HEK293 (cell line): ENCODE measurements around the gene MACF1.

Experiments
- CTCF ChIA-PET: fragments of 350-600 bp; formaldehyde crosslinking; extraction: SDS; loops from one replicate; lab custom pipeline; 2021; ENCODE audit warnings: antibody characterized with exemption; lab: Yijun Ruan, JAX
- POLR2A ChIA-PET: fragments of 300-600 bp; formaldehyde crosslinking; extraction: SDS; loops from one replicate; lab custom pipeline; 2020; ENCODE audit warnings: antibody characterized with exemption, inconsistent platforms; lab: Yijun Ruan, JAX
- H3K27ac ChIP-seq: fragments of 200-500 bp; sonication (Bioruptor generic); 2 replicates; pipeline ENCODE4 v1.5.1; 2014; ENCODE audit warnings: low read depth, low read length, control low read depth, inconsistent platforms; ENCODE audit errors: extremely low read depth
- H3K36me3 ChIP-seq, 2 experiments: fragments of 200-500 bp in 1 of 2; sonication (Bioruptor generic) in 1 of 2; 1 replicate in 1 of 2; 2 replicates in 1 of 2; pipeline ENCODE4 v1.5.1; 2014 to 2017; ENCODE audit warnings: inconsistent platforms in 2 of 2, low read length in 2 of 2; ENCODE audit not compliant: control insufficient read depth in 2 of 2, insufficient read depth in 1 of 2
- H3K4me1 ChIP-seq: fragments of 200-500 bp; sonication (Bioruptor generic); 2 replicates; pipeline ENCODE4 v1.5.1; 2014; ENCODE audit warnings: mild to moderate bottlenecking, low read length, inconsistent platforms; ENCODE audit not compliant: control insufficient read depth, insufficient read depth
- H3K4me3 ChIP-seq: 2 replicates; pipeline ENCODE4 v1.5.1; 2011; ENCODE audit warnings: low read depth, mild to moderate bottlenecking, control low read depth, low read length, moderate library complexity
- H3K9me3 ChIP-seq: fragments of 200-500 bp; sonication (Bioruptor generic); 2 replicates; pipeline ENCODE4 v1.5.1; 2014; ENCODE audit warnings: low read depth, low read length, inconsistent platforms; ENCODE audit not compliant: control insufficient read depth, insufficient read depth
- ATF2 ChIP-seq: fragments of 450-650 bp; formaldehyde crosslinking; IDR thresholded peaks from 2 replicates; pipeline ENCODE4 v1.5.1; 2016; ENCODE audit warnings: missing biosample characterization, missing genetic modification characterization, low read depth
- KLF8 ChIP-seq: fragments of 450-650 bp; formaldehyde crosslinking; IDR thresholded peaks from 2 replicates; pipeline ENCODE4 v1.5.1; 2016; ENCODE audit warnings: missing biosample characterization, missing genetic modification characterization
- PBX3 ChIP-seq: sonication (generic); formaldehyde crosslinking; IDR thresholded peaks from 2 replicates; pipeline ENCODE4 v1.8.1; 2022; ENCODE audit warnings: mild to moderate bottlenecking, moderate library complexity, missing genetic modification reagents
- SP3 ChIP-seq: fragments of 450-650 bp; formaldehyde crosslinking; IDR thresholded peaks from 2 replicates; pipeline ENCODE4 v1.5.1; 2016; ENCODE audit warnings: missing biosample characterization, missing genetic modification characterization
- YY1 ChIP-seq: fragments of 450-650 bp; formaldehyde crosslinking; IDR thresholded peaks from 2 replicates; pipeline ENCODE4 v1.5.1; 2018; ENCODE audit warnings: missing biosample characterization, missing genetic modification characterization
- ZBTB20 ChIP-seq: fragments of 450-650 bp; formaldehyde crosslinking; IDR thresholded peaks from 2 replicates; pipeline ENCODE4 v1.5.1; 2016; ENCODE audit warnings: missing biosample characterization, missing genetic modification characterization
- ZBTB7A ChIP-seq: fragments of 450-650 bp; formaldehyde crosslinking; IDR thresholded peaks from 2 replicates; pipeline ENCODE4 v1.5.1; 2016; ENCODE audit warnings: low read depth, missing biosample characterization, missing genetic modification characterization
- ZNF239 ChIP-seq: fragments of 450-650 bp; formaldehyde crosslinking; IDR thresholded peaks from 2 replicates; pipeline ENCODE4 v1.5.1; 2016; ENCODE audit warnings: missing biosample characterization, missing genetic modification characterization
- ZNF24 ChIP-seq: fragments of 450-650 bp; formaldehyde crosslinking; IDR thresholded peaks from 2 replicates; pipeline ENCODE4 v1.5.1; 2016; ENCODE audit warnings: missing biosample characterization, missing genetic modification characterization
- ZNF274 ChIP-seq, 2 experiments: fragments of 200-500 bp in 1 of 2; fragments of 450-650 bp in 1 of 2; sonication (Bioruptor generic) in 1 of 2; formaldehyde crosslinking in 1 of 2; IDR thresholded peaks; 2 replicates each; pipeline versions ENCODE4 v1.5.1 to v1.6.1; 2014 to 2016; ENCODE audit warnings: borderline replicate concordance in 1 of 2, inconsistent platforms in 1 of 2, low read length in 1 of 2, missing biosample characterization in 1 of 2, missing genetic modification characterization in 1 of 2
- ZNF280D ChIP-seq: fragments of 450-650 bp; formaldehyde crosslinking; IDR thresholded peaks from 2 replicates; pipeline ENCODE4 v1.5.1; 2016; ENCODE audit warnings: missing biosample characterization, missing genetic modification characterization
- ZNF324 ChIP-seq: fragments of 450-650 bp; formaldehyde crosslinking; IDR thresholded peaks from 2 replicates; pipeline ENCODE4 v1.5.1; 2016; ENCODE audit warnings: missing biosample characterization, missing genetic modification characterization
- ZNF335 ChIP-seq: fragments of 450-650 bp; formaldehyde crosslinking; conservative IDR thresholded peaks from 2 replicates; pipeline ENCODE4 v1.5.1; 2016; ENCODE audit warnings: missing biosample characterization, missing genetic modification characterization
- ZNF341 ChIP-seq: fragments of 450-650 bp; formaldehyde crosslinking; IDR thresholded peaks from 2 replicates; pipeline ENCODE4; 2016; ENCODE audit warnings: low read depth, missing biosample characterization, missing genetic modification characterization
- ZNF398 ChIP-seq: fragments of 450-650 bp; formaldehyde crosslinking; IDR thresholded peaks from 2 replicates; pipeline ENCODE4 v1.5.1; 2017; ENCODE audit warnings: missing biosample characterization, missing genetic modification characterization
- ZNF449 ChIP-seq: fragments of 450-650 bp; formaldehyde crosslinking; IDR thresholded peaks from 2 replicates; pipeline ENCODE4 v1.5.1; 2017; ENCODE audit warnings: missing biosample characterization, mild to moderate bottlenecking, missing genetic modification characterization, moderate library complexity
- ZNF549 ChIP-seq: fragments of 450-650 bp; IDR thresholded peaks from 2 replicates; pipeline ENCODE4 v1.5.1; 2018; ENCODE audit warnings: missing biosample characterization, missing genetic modification characterization, mild to moderate bottlenecking, inconsistent platforms, moderate library complexity
- ZNF555 ChIP-seq: fragments of 450-650 bp; formaldehyde crosslinking; conservative IDR thresholded peaks from 2 replicates; pipeline ENCODE4 v1.5.1; 2017; ENCODE audit warnings: missing biosample characterization, mild to moderate bottlenecking, missing genetic modification characterization, inconsistent platforms
- ZNF561 ChIP-seq: fragments of 450-650 bp; IDR thresholded peaks from 2 replicates; pipeline ENCODE4 v1.5.1; 2018; ENCODE audit warnings: missing biosample characterization, missing genetic modification characterization, borderline replicate concordance
- ZNF701 ChIP-seq: fragments of 450-650 bp; formaldehyde crosslinking; IDR thresholded peaks from 2 replicates; pipeline ENCODE4 v1.5.1; 2016; ENCODE audit warnings: missing biosample characterization, missing genetic modification characterization
- ZNF830 ChIP-seq: fragments of 450-650 bp; IDR thresholded peaks from 2 replicates; pipeline ENCODE4 v1.5.0; 2018; ENCODE audit warnings: missing biosample characterization, missing genetic modification characterization, low read depth, mild to moderate bottlenecking, moderate library complexity
- ZSCAN30 ChIP-seq: fragments of 450-650 bp; IDR thresholded peaks from 2 replicates; pipeline ENCODE4 v1.5.1; 2018; ENCODE audit warnings: missing biosample characterization, mild to moderate bottlenecking, missing genetic modification characterization, moderate library complexity
- ZSCAN5A ChIP-seq: fragments of 450-650 bp; formaldehyde crosslinking; IDR thresholded peaks from 2 replicates; pipeline ENCODE4 v1.5.1; 2016; ENCODE audit warnings: missing biosample characterization, missing genetic modification characterization
- ZXDB ChIP-seq: fragments of 450-650 bp; formaldehyde crosslinking; IDR thresholded peaks from 2 replicates; pipeline ENCODE4 v1.5.1; 2016; ENCODE audit warnings: missing biosample characterization, missing genetic modification characterization

The MACF1 gene

GRCh38 chr1:39491146-39491921 lies 286.8 kb downstream of the MACF1 start, which contains the start of gene BMP8A:
Gene BMP8A (plus strand): TSS chr1:39491636. CDS start chr1:39491992, 356 bp downstream.
- Histone ChIP-seq H3K4me1 (no peaks in the 10 kb centered on the region), H3K36me3 (peaks cover 7 to 17% of the 10 kb centered on the region in 2 experiments; a peak in 2 of 3 replicates), H3K9me3 (no peaks in the 10 kb centered on the region), H3K4me3 (peak within 1 kb of the TSS; percentile 55), H3K27ac (no peak within 1 kb of the TSS)
- ChIA-PET POLR2A (interaction anchor here (0.7 kb wide), 1 partner anchor 47 kb away, joined by 3 read pairs; no protein-coding TSS in a partner anchor), CTCF (interaction anchor here (0.9 to 1.0 kb wide), 2 partner anchors 46 to 213 kb away, joined by 3 to 4 read pairs; no protein-coding TSS in a partner anchor)
- TF ChIP-seq ZBTB7A (tag by site-specific recombination), result no peak
- TF ChIP-seq ZNF341, result peak; percentile 91
- TF ChIP-seq ZNF398, result no peak
- TF ChIP-seq ZNF561 (tag by site-specific recombination), result peak; percentile 90; the same call in 1 of the 2 replicates
- no peak for TF ChIP-seq ZNF280D (tag by site-specific recombination)
- TF ChIP-seq ZXDB, result peak; percentile 50
- no peak for TF ChIP-seq ATF2 (tag by site-specific recombination)
- TF ChIP-seq ZNF335, result 0 out of 2 replicates have a peak, but pooled peaks have one; percentile 37
- TF ChIP-seq ZBTB20 (tag by site-specific recombination), result peak; percentile 74; the same call in 1 of the 2 replicates
- no peak for TF ChIP-seq ZNF324
- TF ChIP-seq ZNF549, result no peak
- no peak for TF ChIP-seq ZNF274 (IDR thresholded peaks at IDR 0.05; ENCODE audit: low read length)
- no peak for TF ChIP-seq ZNF274 (tag by site-specific recombination; IDR thresholded peaks at IDR 0.05; ENCODE audit: borderline replicate concordance)
- no peak for TF ChIP-seq ZNF830
- no peak for TF ChIP-seq YY1 (tag by site-specific recombination)
- no peak for TF ChIP-seq ZNF701 (tag by site-specific recombination)
- peak; percentile 74; the same call in 1 of the 2 replicates for TF ChIP-seq PBX3 (CRISPR knock-in tag)
- no peak for TF ChIP-seq ZNF449 (tag by site-specific recombination)
- no peak for TF ChIP-seq ZNF24 (tag by site-specific recombination)
- TF ChIP-seq ZSCAN5A (tag by site-specific recombination), result 0 out of 2 replicates have a peak, but pooled peaks have one; percentile 48
- no peak for TF ChIP-seq ZNF239
- peak; percentile 59; the same call in 1 of the 2 replicates for TF ChIP-seq KLF8 (tag by site-specific recombination)
- no peak for TF ChIP-seq ZNF555 (tag by site-specific recombination)
- no peak for TF ChIP-seq SP3 (tag by site-specific recombination)
- TF ChIP-seq ZSCAN30, result 0 out of 2 replicates have a peak, but pooled peaks have one; percentile 38
